ENCODE data around the gene ARHGEF16.

ARHGEF16 gene

GRCh38 chr1:3441880-3442279 is 12.6 kb upstream of the ARHGEF16 start:
- no peak; the same call in 1 of the 2 replicates for TF ChIP-seq EZH2phosphoT487 (IDR thresholded peaks at IDR 0.05; ENCODE audit: low read length)
- TF ChIP-seq EZH2 (optimal IDR thresholded peaks at IDR 0.05; ENCODE audit: low read depth, low read length), result no peak
- TF ChIP-seq, protein P1, sequence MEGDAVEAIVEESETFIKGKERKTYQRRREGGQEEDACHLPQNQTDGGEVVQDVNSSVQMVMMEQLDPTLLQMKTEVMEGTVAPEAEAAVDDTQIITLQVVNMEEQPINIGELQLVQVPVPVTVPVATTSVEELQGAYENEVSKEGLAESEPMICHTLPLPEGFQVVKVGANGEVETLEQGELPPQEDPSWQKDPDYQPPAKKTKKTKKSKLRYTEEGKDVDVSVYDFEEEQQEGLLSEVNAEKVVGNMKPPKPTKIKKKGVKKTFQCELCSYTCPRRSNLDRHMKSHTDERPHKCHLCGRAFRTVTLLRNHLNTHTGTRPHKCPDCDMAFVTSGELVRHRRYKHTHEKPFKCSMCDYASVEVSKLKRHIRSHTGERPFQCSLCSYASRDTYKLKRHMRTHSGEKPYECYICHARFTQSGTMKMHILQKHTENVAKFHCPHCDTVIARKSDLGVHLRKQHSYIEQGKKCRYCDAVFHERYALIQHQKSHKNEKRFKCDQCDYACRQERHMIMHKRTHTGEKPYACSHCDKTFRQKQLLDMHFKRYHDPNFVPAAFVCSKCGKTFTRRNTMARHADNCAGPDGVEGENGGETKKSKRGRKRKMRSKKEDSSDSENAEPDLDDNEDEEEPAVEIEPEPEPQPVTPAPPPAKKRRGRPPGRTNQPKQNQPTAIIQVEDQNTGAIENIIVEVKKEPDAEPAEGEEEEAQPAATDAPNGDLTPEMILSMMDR (IDR thresholded peaks at IDR 0.05; ENCODE audit: low read length), result no peak
- no peaks in the 10 kb centered on the region for H3F3A ChIP-seq (ENCODE audit: insufficient read depth, low read length)
- H3K4me2 ChIP-seq (ENCODE audit: low read depth, low read length), result no peak overlapping the region
- no peak overlapping the region for H3K4me3 ChIP-seq (ENCODE audit: low read length)
- no peaks in the 10 kb centered on the region for H3K9me2 ChIP-seq (replicated peaks; ENCODE audit: insufficient read depth, low read length)
- H4K20me1 ChIP-seq (ENCODE audit: insufficient read depth, low read length), result no peaks in the 10 kb centered on the region
- no peaks in the 10 kb centered on the region for H3K79me2 ChIP-seq (ENCODE audit: low read length)
- H3K27ac ChIP-seq (ENCODE audit: low read length), result no peak overlapping the region
- no peaks in the 10 kb centered on the region for H3K9me3 ChIP-seq (replicated peaks; ENCODE audit: insufficient read depth, low read length)
- no peak for DNase-seq
- H3K4me1 ChIP-seq (ENCODE audit: low read length), result no peaks in the 10 kb centered on the region
- no peaks in the 10 kb centered on the region for H3K36me3 ChIP-seq (replicated peaks; ENCODE audit: insufficient read depth, low read length)
- H2AFZ ChIP-seq (ENCODE audit: low read length), result no peak overlapping the region
- peaks cover 96% of the 10 kb centered on the region for H3K27me3 ChIP-seq (replicated peaks; ENCODE audit: insufficient read depth, low read length)
- no peak overlapping the region for H3K9ac ChIP-seq (ENCODE audit: low read length)

GRCh38 chr1:3442331-3442730 is 12.1 kb upstream of the ARHGEF16 start:
- Histone ChIP-seq H4K20me1 (ENCODE audit: insufficient read depth, low read length) (no peaks in the 10 kb centered on the region), H3K4me1 (ENCODE audit: low read length) (no peaks in the 10 kb centered on the region), H3K9me3 (replicated peaks; ENCODE audit: insufficient read depth, low read length) (no peaks in the 10 kb centered on the region), H3K9ac (ENCODE audit: low read length) (no peak overlapping the region), H3K79me2 (ENCODE audit: low read length) (no peaks in the 10 kb centered on the region), H3K36me3 (replicated peaks; ENCODE audit: insufficient read depth, low read length) (no peaks in the 10 kb centered on the region), H3K9me2 (replicated peaks; ENCODE audit: insufficient read depth, low read length) (no peaks in the 10 kb centered on the region), H3F3A (ENCODE audit: insufficient read depth, low read length) (no peaks in the 10 kb centered on the region), H3K4me2 (ENCODE audit: low read depth, low read length) (no peak overlapping the region), H3K27me3 (replicated peaks; ENCODE audit: insufficient read depth, low read length) (peaks cover 96% of the 10 kb centered on the region), H3K27ac (ENCODE audit: low read length) (no peak overlapping the region), H2AFZ (ENCODE audit: low read length) (no peak overlapping the region), H3K4me3 (ENCODE audit: low read length) (no peak overlapping the region)
- TF ChIP-seq, protein P1 (IDR thresholded peaks at IDR 0.05; ENCODE audit: low read length), result no peak
- TF ChIP-seq EZH2 (optimal IDR thresholded peaks at IDR 0.05; ENCODE audit: low read depth, low read length) (no peak), EZH2phosphoT487 (IDR thresholded peaks at IDR 0.05; ENCODE audit: low read length) (no peak)
- no peak for DNase-seq

- Histone ChIP-seq H3K36me3 (replicated peaks; ENCODE audit: insufficient read depth, low read length) (no peaks in the 10 kb centered on the region), H3K27ac (ENCODE audit: low read length) (no peak overlapping the region), H3K79me2 (ENCODE audit: low read length) (no peaks in the 10 kb centered on the region), H3K4me3 (ENCODE audit: low read length) (no peak overlapping the region), H3F3A (ENCODE audit: insufficient read depth, low read length) (no peaks in the 10 kb centered on the region), H4K20me1 (ENCODE audit: insufficient read depth, low read length) (no peaks in the 10 kb centered on the region), H3K4me1 (ENCODE audit: low read length) (no peaks in the 10 kb centered on the region), H3K9ac (ENCODE audit: low read length) (no peak overlapping the region), H3K27me3 (replicated peaks; ENCODE audit: insufficient read depth, low read length) (peaks cover 96% of the 10 kb centered on the region), H3K9me2 (replicated peaks; ENCODE audit: insufficient read depth, low read length) (no peaks in the 10 kb centered on the region), H3K4me2 (ENCODE audit: low read depth, low read length) (no peak overlapping the region), H3K9me3 (replicated peaks; ENCODE audit: insufficient read depth, low read length) (no peaks in the 10 kb centered on the region), H2AFZ (ENCODE audit: low read length) (no peak overlapping the region)
- TF ChIP-seq, protein P1 (IDR thresholded peaks at IDR 0.05; ENCODE audit: low read length), result no peak
- TF ChIP-seq EZH2 (optimal IDR thresholded peaks at IDR 0.05; ENCODE audit: low read depth, low read length) (no peak), EZH2phosphoT487 (IDR thresholded peaks at IDR 0.05; ENCODE audit: low read length) (no peak)
- no peak for DNase-seq
These were observed 11.6 kb upstream of the ARHGEF16 start for GRCh38 chr1:3442901-3443300.
